HEK293 (cell line): ENCODE measurements around the gene ANKRD11.

Experiments
- GLIS1 ChIP-seq: fragments of 450-650 bp; formaldehyde crosslinking; IDR thresholded peaks from 2 replicates; pipeline ENCODE4 v1.5.1; 2016; ENCODE audit warnings: missing biosample characterization, missing genetic modification characterization
- KLF10 ChIP-seq: fragments of 450-650 bp; IDR thresholded peaks from 2 replicates; pipeline ENCODE4 v1.5.1; 2018; ENCODE audit warnings: missing biosample characterization, mild to moderate bottlenecking, missing genetic modification characterization
- OVOL3 ChIP-seq: fragments of 450-650 bp; formaldehyde crosslinking; IDR thresholded peaks from 2 replicates; pipeline ENCODE4 v1.5.1; 2016; ENCODE audit warnings: missing biosample characterization, missing genetic modification characterization
- ZBTB7A ChIP-seq: fragments of 450-650 bp; formaldehyde crosslinking; IDR thresholded peaks from 2 replicates; pipeline ENCODE4 v1.5.1; 2016; ENCODE audit warnings: low read depth, missing biosample characterization, missing genetic modification characterization
- ZNF121 ChIP-seq: fragments of 450-650 bp; formaldehyde crosslinking; IDR thresholded peaks from 2 replicates; pipeline ENCODE4 v1.5.1; 2016; ENCODE audit warnings: missing biosample characterization, missing genetic modification characterization
- ZNF16 ChIP-seq: fragments of 450-650 bp; formaldehyde crosslinking; IDR thresholded peaks from 2 replicates; pipeline ENCODE4 v1.5.1; 2016; ENCODE audit warnings: low read depth, missing biosample characterization, missing genetic modification characterization
- ZNF184 ChIP-seq: fragments of 450-650 bp; IDR thresholded peaks from 2 replicates; pipeline ENCODE4 v1.5.1; 2018; ENCODE audit warnings: missing biosample characterization, mild to moderate bottlenecking, missing genetic modification characterization
- ZNF211 ChIP-seq: fragments of 450-650 bp; formaldehyde crosslinking; IDR thresholded peaks from 2 replicates; pipeline ENCODE4 v1.5.1; 2016; ENCODE audit warnings: low read depth, missing biosample characterization, missing genetic modification characterization
- ZNF266 ChIP-seq: fragments of 450-650 bp; formaldehyde crosslinking; IDR thresholded peaks from 2 replicates; pipeline ENCODE4 v1.5.1; 2016; ENCODE audit warnings: missing biosample characterization, missing genetic modification characterization, low read depth
- ZNF341 ChIP-seq: fragments of 450-650 bp; formaldehyde crosslinking; IDR thresholded peaks from 2 replicates; pipeline ENCODE4; 2016; ENCODE audit warnings: low read depth, missing biosample characterization, missing genetic modification characterization
- ZNF510 ChIP-seq: fragments of 450-650 bp; formaldehyde crosslinking; IDR thresholded peaks from 2 replicates; pipeline ENCODE4 v1.5.1; 2018; ENCODE audit warnings: mild to moderate bottlenecking, missing genetic modification characterization, missing biosample characterization; ENCODE audit not compliant: insufficient replicate concordance
- ZNF518A ChIP-seq: fragments of 450-650 bp; formaldehyde crosslinking; conservative IDR thresholded peaks from 2 replicates; pipeline ENCODE4 v1.5.1; 2016; ENCODE audit warnings: low read depth, missing biosample characterization, missing genetic modification characterization
- ZNF521 ChIP-seq: fragments of 450-650 bp; formaldehyde crosslinking; IDR thresholded peaks from 2 replicates; pipeline ENCODE4 v1.5.1; 2017; ENCODE audit warnings: missing biosample characterization, mild to moderate bottlenecking, missing genetic modification characterization
- ZNF561 ChIP-seq: fragments of 450-650 bp; IDR thresholded peaks from 2 replicates; pipeline ENCODE4 v1.5.1; 2018; ENCODE audit warnings: missing biosample characterization, missing genetic modification characterization, borderline replicate concordance
- ZNF571 ChIP-seq: fragments of 450-650 bp; formaldehyde crosslinking; IDR thresholded peaks from 2 replicates; pipeline ENCODE4 v1.5.0; 2017; ENCODE audit warnings: missing biosample characterization, missing genetic modification characterization
- ZNF670 ChIP-seq: fragments of 450-650 bp; formaldehyde crosslinking; IDR thresholded peaks from 2 replicates; pipeline ENCODE4 v1.5.1; 2016; ENCODE audit warnings: missing biosample characterization, missing genetic modification characterization, low read depth
- ZNF785 ChIP-seq: fragments of 450-650 bp; formaldehyde crosslinking; IDR thresholded peaks from 2 replicates; pipeline ENCODE4 v1.5.1; 2016; ENCODE audit warnings: missing biosample characterization, missing genetic modification characterization
- ZNF792 ChIP-seq: fragments of 450-650 bp; formaldehyde crosslinking; IDR thresholded peaks from 2 replicates; pipeline ENCODE4 v1.5.1; 2016; ENCODE audit warnings: missing biosample characterization, missing genetic modification characterization
- ZSCAN30 ChIP-seq: fragments of 450-650 bp; IDR thresholded peaks from 2 replicates; pipeline ENCODE4 v1.5.1; 2018; ENCODE audit warnings: missing biosample characterization, mild to moderate bottlenecking, missing genetic modification characterization, moderate library complexity
- TF ChIP-seq, protein P1 (sequence below): fragments of 450-650 bp; formaldehyde crosslinking; IDR thresholded peaks from 2 replicates; pipeline ENCODE4 v1.5.0; 2017; ENCODE audit warnings: missing biosample characterization, missing genetic modification characterization, borderline replicate concordance
- TF ChIP-seq, protein P2 (sequence below): fragments of 450-650 bp; formaldehyde crosslinking; IDR thresholded peaks from 2 replicates; pipeline ENCODE4 v1.5.1; 2016; ENCODE audit warnings: missing biosample characterization, missing genetic modification characterization
- TF ChIP-seq, protein P3 (sequence below): fragments of 450-650 bp; formaldehyde crosslinking; IDR thresholded peaks from 2 replicates; pipeline ENCODE4 v1.5.1; 2017; ENCODE audit warnings: missing biosample characterization, missing genetic modification characterization
- TF ChIP-seq, protein P4 (sequence below): fragments of 450-650 bp; formaldehyde crosslinking; IDR thresholded peaks from 2 replicates; pipeline ENCODE4 v1.5.1; 2016; ENCODE audit warnings: missing biosample characterization, missing genetic modification characterization, borderline replicate concordance

The ANKRD11 gene

GRCh38 chr16:89490439-89491237 is at the start of gene ANKRD11 (continued):
- TF ChIP-seq ZNF518A (tag by site-specific recombination) (0 out of 2 replicates have a peak, but pooled peaks have one; percentile 15), ZNF561 (tag by site-specific recombination) (peak; percentile 35; the same call in 1 of the 2 replicates), ZBTB7A (tag by site-specific recombination) (no peak), ZNF211 (tag by site-specific recombination) (no peak), ZNF510 (tag by site-specific recombination) (no peak), ZNF670 (tag by site-specific recombination) (no peak), GLIS1 (tag by site-specific recombination) (no peak), ZNF341 (no peak), ZNF121 (tag by site-specific recombination) (no peak), ZNF792 (tag by site-specific recombination) (no peak), KLF10 (tag by site-specific recombination) (no peak), ZNF571 (tag by site-specific recombination) (no peak), ZSCAN30 (tag by site-specific recombination) (no peak; the same call in 1 of the 2 replicates), ZNF521 (tag by site-specific recombination) (no peak), OVOL3 (no peak), ZNF266 (tag by site-specific recombination) (no peak), ZNF785 (no peak), ZNF16 (tag by site-specific recombination) (no peak), ZNF184 (tag by site-specific recombination) (no peak)
- TF ChIP-seq, protein P1, sequence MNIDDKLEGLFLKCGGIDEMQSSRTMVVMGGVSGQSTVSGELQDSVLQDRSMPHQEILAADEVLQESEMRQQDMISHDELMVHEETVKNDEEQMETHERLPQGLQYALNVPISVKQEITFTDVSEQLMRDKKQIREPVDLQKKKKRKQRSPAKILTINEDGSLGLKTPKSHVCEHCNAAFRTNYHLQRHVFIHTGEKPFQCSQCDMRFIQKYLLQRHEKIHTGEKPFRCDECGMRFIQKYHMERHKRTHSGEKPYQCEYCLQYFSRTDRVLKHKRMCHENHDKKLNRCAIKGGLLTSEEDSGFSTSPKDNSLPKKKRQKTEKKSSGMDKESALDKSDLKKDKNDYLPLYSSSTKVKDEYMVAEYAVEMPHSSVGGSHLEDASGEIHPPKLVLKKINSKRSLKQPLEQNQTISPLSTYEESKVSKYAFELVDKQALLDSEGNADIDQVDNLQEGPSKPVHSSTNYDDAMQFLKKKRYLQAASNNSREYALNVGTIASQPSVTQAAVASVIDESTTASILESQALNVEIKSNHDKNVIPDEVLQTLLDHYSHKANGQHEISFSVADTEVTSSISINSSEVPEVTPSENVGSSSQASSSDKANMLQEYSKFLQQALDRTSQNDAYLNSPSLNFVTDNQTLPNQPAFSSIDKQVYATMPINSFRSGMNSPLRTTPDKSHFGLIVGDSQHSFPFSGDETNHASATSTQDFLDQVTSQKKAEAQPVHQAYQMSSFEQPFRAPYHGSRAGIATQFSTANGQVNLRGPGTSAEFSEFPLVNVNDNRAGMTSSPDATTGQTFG (tag by site-specific recombination) = no peak
- TF ChIP-seq, protein P2, sequence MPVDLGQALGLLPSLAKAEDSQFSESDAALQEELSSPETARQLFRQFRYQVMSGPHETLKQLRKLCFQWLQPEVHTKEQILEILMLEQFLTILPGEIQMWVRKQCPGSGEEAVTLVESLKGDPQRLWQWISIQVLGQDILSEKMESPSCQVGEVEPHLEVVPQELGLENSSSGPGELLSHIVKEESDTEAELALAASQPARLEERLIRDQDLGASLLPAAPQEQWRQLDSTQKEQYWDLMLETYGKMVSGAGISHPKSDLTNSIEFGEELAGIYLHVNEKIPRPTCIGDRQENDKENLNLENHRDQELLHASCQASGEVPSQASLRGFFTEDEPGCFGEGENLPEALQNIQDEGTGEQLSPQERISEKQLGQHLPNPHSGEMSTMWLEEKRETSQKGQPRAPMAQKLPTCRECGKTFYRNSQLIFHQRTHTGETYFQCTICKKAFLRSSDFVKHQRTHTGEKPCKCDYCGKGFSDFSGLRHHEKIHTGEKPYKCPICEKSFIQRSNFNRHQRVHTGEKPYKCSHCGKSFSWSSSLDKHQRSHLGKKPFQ (tag by site-specific recombination) = no peak
- TF ChIP-seq, protein P3, sequence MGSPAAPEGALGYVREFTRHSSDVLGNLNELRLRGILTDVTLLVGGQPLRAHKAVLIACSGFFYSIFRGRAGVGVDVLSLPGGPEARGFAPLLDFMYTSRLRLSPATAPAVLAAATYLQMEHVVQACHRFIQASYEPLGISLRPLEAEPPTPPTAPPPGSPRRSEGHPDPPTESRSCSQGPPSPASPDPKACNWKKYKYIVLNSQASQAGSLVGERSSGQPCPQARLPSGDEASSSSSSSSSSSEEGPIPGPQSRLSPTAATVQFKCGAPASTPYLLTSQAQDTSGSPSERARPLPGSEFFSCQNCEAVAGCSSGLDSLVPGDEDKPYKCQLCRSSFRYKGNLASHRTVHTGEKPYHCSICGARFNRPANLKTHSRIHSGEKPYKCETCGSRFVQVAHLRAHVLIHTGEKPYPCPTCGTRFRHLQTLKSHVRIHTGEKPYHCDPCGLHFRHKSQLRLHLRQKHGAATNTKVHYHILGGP (tag by site-specific recombination) = no peak
- TF ChIP-seq, protein P4, sequence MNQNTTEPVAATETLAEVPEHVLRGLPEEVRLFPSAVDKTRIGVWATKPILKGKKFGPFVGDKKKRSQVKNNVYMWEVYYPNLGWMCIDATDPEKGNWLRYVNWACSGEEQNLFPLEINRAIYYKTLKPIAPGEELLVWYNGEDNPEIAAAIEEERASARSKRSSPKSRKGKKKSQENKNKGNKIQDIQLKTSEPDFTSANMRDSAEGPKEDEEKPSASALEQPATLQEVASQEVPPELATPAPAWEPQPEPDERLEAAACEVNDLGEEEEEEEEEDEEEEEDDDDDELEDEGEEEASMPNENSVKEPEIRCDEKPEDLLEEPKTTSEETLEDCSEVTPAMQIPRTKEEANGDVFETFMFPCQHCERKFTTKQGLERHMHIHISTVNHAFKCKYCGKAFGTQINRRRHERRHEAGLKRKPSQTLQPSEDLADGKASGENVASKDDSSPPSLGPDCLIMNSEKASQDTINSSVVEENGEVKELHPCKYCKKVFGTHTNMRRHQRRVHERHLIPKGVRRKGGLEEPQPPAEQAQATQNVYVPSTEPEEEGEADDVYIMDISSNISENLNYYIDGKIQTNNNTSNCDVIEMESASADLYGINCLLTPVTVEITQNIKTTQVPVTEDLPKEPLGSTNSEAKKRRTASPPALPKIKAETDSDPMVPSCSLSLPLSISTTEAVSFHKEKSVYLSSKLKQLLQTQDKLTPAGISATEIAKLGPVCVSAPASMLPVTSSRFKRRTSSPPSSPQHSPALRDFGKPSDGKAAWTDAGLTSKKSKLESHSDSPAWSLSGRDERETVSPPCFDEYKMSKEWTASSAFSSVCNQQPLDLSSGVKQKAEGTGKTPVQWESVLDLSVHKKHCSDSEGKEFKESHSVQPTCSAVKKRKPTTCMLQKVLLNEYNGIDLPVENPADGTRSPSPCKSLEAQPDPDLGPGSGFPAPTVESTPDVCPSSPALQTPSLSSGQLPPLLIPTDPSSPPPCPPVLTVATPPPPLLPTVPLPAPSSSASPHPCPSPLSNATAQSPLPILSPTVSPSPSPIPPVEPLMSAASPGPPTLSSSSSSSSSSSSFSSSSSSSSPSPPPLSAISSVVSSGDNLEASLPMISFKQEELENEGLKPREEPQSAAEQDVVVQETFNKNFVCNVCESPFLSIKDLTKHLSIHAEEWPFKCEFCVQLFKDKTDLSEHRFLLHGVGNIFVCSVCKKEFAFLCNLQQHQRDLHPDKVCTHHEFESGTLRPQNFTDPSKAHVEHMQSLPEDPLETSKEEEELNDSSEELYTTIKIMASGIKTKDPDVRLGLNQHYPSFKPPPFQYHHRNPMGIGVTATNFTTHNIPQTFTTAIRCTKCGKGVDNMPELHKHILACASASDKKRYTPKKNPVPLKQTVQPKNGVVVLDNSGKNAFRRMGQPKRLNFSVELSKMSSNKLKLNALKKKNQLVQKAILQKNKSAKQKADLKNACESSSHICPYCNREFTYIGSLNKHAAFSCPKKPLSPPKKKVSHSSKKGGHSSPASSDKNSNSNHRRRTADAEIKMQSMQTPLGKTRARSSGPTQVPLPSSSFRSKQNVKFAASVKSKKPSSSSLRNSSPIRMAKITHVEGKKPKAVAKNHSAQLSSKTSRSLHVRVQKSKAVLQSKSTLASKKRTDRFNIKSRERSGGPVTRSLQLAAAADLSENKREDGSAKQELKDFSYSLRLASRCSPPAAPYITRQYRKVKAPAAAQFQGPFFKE (tag by site-specific recombination) = no peak
